Bronchial epithelial cell (primary cell): ENCODE data around the gene MORC1. TPM values are rescaled to one million over a fixed set of nuclear protein-coding genes. Genes with fewer than 3 reads are reported as not detected.

ENCODE experiments used
- DNase-seq: peaks from one replicate; pipeline ENCODE4 v3.0.0-alpha.2; 2010; ENCODE audit warnings: low read depth
- FAIRE-seq: peaks from 2 replicates; lab custom pipeline; 2011; peaks lifted over from hg19 to GRCh38; lab: Jason Lieb, UNC
- H3K27me3 ChIP-seq: 2 replicates; pipeline ENCODE4 v1.5.1; 2011; ENCODE audit warnings: low read length; ENCODE audit not compliant: control insufficient read depth, insufficient read depth
- H3K36me3 ChIP-seq: 2 replicates; pipeline ENCODE4 v1.5.1; 2011; ENCODE audit warnings: low read length; ENCODE audit not compliant: control insufficient read depth, insufficient read depth
- H3K4me3 ChIP-seq: 2 replicates; pipeline ENCODE4 v1.5.1; 2011; ENCODE audit warnings: mild to moderate bottlenecking, low read depth, low read length, control low read depth
- total RNA-seq: library from RNA; depleted of rRNA; stranded (reverse); fragments of >200 nt; gene quantifications from 2 replicates; pipeline ENCODE4 v1.2.1, GENCODE V29; 2014
- TF ChIP-seq, protein P1 (sequence below): IDR thresholded peaks from 2 replicates; pipeline ENCODE4 v1.5.1; 2011; ENCODE audit warnings: mild to moderate bottlenecking, moderate library complexity, low read length, control low read depth, inconsistent platforms; ENCODE audit not compliant: insufficient read depth, severe bottlenecking

Gene MORC1, protein sequence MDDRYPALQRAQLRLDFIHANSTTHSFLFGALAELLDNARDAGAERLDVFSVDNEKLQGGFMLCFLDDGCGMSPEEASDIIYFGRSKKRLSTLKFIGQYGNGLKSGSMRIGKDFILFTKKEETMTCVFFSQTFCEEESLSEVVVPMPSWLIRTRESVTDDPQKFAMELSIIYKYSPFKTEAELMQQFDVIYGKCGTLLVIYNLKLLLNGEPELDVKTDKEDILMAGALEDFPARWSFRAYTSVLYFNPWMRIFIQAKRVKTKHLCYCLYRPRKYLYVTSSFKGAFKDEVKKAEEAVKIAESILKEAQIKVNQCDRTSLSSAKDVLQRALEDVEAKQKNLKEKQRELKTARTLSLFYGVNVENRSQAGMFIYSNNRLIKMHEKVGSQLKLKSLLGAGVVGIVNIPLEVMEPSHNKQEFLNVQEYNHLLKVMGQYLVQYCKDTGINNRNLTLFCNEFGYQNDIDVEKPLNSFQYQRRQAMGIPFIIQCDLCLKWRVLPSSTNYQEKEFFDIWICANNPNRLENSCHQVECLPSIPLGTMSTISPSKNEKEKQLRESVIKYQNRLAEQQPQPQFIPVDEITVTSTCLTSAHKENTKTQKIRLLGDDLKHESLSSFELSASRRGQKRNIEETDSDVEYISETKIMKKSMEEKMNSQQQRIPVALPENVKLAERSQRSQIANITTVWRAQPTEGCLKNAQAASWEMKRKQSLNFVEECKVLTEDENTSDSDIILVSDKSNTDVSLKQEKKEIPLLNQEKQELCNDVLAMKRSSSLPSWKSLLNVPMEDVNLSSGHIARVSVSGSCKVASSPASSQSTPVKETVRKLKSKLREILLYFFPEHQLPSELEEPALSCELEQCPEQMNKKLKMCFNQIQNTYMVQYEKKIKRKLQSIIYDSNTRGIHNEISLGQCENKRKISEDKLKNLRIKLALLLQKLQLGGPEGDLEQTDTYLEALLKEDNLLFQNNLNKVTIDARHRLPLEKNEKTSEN
- total RNA-seq = not detected in 2 replicates

DNA sequence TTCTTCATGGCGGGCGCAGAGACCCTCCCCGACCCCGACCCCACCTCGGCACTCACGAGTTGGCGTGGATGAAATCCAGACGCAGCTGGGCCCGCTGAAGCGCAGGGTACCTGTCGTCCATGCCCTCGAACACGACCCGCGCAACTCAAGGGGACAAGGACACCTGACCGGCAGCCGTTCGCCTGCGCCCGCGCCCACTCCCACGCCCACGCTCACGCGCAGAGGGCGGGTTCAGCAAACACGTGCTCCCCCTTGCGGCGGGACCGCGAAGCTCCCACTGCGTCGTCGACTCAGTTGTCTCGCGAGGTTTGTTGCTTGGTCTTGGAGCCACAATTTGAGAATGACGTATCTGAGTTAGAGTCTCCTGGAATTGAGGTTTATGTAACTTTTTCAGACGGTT, at the start of gene MORC1:
Gene MORC1 (minus strand): TSS at position 196 of the 400 bp plus-strand sequence. CDS start 75 bp downstream, at position 121.
- FAIRE-seq = no peak

DNA sequence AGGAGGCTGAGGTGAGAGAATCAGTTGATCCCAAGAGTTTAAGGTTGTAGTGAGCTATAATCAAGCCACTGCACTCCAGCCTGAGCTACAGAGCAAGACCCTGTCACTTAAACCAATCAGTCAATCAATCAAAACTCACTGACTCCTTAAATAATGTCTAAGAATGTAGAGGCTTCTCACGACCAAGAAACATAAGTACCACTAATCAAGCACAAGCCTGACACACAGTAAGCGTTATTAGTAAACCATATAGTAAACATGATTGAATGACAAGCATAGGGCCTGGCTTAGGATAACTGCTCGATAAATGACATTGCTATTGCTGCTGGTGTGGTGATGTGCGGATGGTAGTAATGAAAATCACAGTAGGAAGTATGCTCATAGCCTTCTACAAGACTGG, 48.0 kb upstream of the MORC1 start:
- H3K36me3 ChIP-seq = no peaks in the 10 kb centered on the region
- no peak overlapping the region for H3K4me3 ChIP-seq
- no peaks in the 10 kb centered on the region for H3K27me3 ChIP-seq
- TF ChIP-seq, protein P1, sequence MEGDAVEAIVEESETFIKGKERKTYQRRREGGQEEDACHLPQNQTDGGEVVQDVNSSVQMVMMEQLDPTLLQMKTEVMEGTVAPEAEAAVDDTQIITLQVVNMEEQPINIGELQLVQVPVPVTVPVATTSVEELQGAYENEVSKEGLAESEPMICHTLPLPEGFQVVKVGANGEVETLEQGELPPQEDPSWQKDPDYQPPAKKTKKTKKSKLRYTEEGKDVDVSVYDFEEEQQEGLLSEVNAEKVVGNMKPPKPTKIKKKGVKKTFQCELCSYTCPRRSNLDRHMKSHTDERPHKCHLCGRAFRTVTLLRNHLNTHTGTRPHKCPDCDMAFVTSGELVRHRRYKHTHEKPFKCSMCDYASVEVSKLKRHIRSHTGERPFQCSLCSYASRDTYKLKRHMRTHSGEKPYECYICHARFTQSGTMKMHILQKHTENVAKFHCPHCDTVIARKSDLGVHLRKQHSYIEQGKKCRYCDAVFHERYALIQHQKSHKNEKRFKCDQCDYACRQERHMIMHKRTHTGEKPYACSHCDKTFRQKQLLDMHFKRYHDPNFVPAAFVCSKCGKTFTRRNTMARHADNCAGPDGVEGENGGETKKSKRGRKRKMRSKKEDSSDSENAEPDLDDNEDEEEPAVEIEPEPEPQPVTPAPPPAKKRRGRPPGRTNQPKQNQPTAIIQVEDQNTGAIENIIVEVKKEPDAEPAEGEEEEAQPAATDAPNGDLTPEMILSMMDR = no peak
- no peak for FAIRE-seq
- DNase-seq = no peak

More for the DNA sequence above, at the start of gene MORC1:
- TF ChIP-seq, protein P1 = no peak
- Histone ChIP-seq H3K36me3 (no peaks in the 10 kb centered on the region), H3K4me3 (no peak within 1 kb of the TSS), H3K27me3 (no peaks in the 10 kb centered on the region)
- no peak for DNase-seq

DNA sequence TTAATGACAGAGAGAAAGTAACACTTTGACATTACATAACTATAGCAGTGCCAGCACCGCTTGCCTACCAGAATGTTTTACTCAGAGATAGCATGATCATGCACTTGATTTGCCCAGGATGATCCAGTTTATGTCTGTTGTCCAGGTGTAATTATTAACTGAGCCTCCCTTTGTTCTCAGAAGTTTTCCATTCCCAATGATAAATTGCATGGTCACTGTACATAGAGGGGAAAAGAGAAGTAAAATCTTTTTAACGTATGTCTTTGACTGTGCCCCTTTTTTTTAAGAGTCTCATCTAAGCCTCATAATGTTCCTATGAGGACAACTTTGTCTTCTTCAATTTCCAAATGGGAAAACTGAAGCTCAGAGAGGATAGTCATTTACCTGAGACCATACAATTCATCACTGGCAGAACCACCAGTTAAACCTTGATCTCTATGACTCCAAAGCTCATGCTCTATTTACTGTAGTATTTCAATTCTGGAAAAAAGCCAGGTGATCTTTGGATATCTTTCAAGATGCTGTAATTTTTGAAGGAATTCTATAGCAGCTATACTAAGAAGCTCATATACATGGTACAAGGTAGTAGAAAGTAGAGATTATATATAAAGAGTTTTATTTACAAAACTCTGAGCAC, 43.7 kb upstream of the MORC1 start:
- DNase-seq (no peak), FAIRE-seq (no peak)
- Histone ChIP-seq H3K27me3 (no peaks in the 10 kb centered on the region), H3K4me3 (no peak overlapping the region), H3K36me3 (no peaks in the 10 kb centered on the region)
- TF ChIP-seq, protein P1 = no peak

DNA sequence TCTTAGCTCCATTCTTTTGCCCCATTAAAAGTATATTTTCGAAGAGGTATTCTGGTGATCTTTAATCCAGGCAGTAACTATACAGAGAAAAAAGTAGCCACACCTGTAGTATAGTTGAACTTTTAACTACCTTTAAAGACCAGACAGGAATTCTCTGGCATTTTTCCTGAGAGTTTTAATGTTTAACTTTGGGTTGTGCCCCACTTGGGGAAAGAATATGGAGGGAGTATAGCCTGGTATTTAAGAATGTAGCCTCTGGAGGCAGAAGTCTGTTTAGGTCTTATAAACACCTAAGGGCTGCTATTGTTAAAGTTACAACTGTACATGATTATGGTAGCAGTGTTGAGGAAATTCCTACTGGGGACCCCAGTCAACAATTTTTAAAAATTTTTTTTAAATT, 37.9 kb upstream of the MORC1 start:
- Histone ChIP-seq H3K36me3 (no peaks in the 10 kb centered on the region), H3K27me3 (no peaks in the 10 kb centered on the region), H3K4me3 (no peak overlapping the region)
- TF ChIP-seq, protein P1 = no peak
- no peak for DNase-seq
- FAIRE-seq = no peak

DNA sequence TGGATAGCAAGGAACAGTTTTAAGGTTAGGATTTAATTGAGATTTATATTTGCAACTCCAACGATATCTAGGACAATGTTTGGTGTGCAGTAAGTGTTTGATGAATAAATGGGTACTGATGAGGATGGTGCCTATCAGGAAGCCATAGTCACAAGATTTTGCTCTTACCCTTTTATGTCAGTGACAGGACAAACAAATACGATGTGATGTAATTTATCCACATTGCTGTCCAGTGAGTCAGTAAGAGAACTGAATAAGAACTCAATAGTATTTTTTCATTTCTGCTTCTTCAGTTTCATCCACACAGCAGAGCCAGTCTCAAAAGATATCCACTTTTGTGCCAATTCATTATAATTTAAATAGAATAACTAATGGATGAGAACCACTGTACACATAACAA, 37.0 kb upstream of the MORC1 start:
- FAIRE-seq = no peak
- TF ChIP-seq, protein P1 = no peak
- no peaks in the 10 kb centered on the region for H3K27me3 ChIP-seq
- no peak for DNase-seq
- no peak overlapping the region for H3K4me3 ChIP-seq
- no peaks in the 10 kb centered on the region for H3K36me3 ChIP-seq
